ENCODE measurements around the gene SEC23A.
A peak's percentile ranks its signal among the peaks of the same experiment; 100 is the strongest.

The SEC23A gene

DNA sequence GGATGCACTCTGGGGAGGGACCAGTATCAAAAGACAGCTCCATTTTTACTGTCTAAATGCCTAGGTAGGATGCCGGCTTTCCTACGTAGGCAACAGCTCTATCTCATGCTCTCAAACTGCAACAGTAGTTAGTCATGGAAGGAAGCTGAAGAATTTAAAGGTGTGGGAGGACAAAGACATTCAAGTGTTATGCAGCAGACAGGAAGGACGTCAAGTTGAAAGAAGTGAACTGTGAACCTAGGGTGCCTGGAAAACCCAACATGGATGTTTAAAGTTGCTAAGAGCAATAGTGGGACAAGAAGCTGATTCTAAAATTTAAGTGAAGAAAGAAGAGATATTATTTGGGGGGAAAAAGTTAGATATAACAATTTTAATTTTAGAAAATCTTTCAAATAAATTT lies 5.9 kb downstream of the SEC23A start:
- Histone ChIP-seq H3K4me1 (peaks cover 0 to 62% (median 6%) of the 10 kb centered on the region in 4 donors), H3K36me3 (peaks cover 24 to 33% (median 28%) of the 10 kb centered on the region in 3 donors), H3K27me3 (no peaks in the 10 kb centered on the region), H3K9me3 (no peaks in the 10 kb centered on the region), H3K27ac (peak overlapping the region in 1 of 2 donors; percentile 33), H3K4me3 (no peak overlapping the region)
- TF ChIP-seq CTCF (IDR thresholded peaks at IDR 0.05): no peak
- intact Hi-C loops (cut with DNase I; ENCODE audit: low total_unique reads): no loop called here
- no peak for DNase-seq

DNA sequence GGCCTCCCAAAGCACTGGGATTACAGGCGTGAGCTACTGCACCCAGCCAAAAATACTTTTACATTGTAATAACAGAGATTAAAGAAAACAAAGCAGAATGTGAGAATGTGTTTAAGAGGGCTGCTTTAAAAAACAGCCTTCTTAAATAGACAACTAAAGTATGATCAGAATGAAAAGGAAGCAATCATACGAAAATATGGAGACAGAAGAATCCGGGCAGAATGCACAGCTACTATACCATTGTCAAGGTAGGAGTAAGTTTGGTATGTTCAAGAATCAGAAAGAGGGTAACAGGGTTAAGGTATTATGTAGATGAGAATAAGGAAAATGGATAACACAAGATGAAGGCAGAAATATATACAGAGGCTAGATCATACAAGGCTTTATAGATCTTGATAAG lies 8.5 kb downstream of the SEC23A start:
- no peak overlapping the region for H3K27ac ChIP-seq
- no peak for DNase-seq
- no peaks in the 10 kb centered on the region for H3K27me3 ChIP-seq
- H3K4me1 ChIP-seq: peaks cover 0 to 36% (median 2%) of the 10 kb centered on the region in 4 donors
- intact Hi-C loops (cut with DNase I; ENCODE audit: low total_unique reads): no loop called here
- no peak overlapping the region for H3K4me3 ChIP-seq
- H3K36me3 ChIP-seq: peaks cover 50 to 58% (median 52%) of the 10 kb centered on the region in 3 donors
- no peaks in the 10 kb centered on the region for H3K9me3 ChIP-seq
- TF ChIP-seq CTCF (IDR thresholded peaks at IDR 0.05): no peak

DNA sequence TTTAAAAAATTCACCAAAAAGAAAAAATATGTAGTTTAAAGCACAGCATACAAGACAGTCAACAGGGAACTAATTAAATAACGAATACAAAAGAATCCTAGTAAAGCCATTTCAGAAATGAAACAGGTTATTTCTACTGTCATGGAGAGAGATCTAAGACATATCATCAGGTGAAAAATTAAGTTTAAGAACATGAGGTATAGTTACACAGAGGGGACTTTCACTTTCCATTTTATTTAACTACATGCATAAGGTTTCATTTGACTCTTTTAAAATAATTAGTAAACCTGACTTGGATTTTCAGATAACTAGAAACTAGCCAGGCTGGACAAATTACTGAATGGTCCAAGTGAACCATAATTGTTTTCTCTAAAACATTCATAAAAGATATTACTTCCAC lies 11.3 kb downstream of the SEC23A start:
- H3K27ac ChIP-seq: no peak overlapping the region
- no peaks in the 10 kb centered on the region for H3K9me3 ChIP-seq
- no peak overlapping the region for H3K4me3 ChIP-seq
- TF ChIP-seq CTCF (IDR thresholded peaks at IDR 0.05): no peak
- H3K4me1 ChIP-seq: peaks cover 0 to 17% (median 0%) of the 10 kb centered on the region in 4 donors
- no peaks in the 10 kb centered on the region for H3K27me3 ChIP-seq
- no peak for DNase-seq
- intact Hi-C loops (cut with DNase I; ENCODE audit: low total_unique reads): no loop called here
- H3K36me3 ChIP-seq: peaks cover 59 to 84% (median 69%) of the 10 kb centered on the region in 3 donors

GRCh38 chr14:39090548-39091111 lies 12.4 kb downstream of the SEC23A start:
- DNase-seq: no peak
- intact Hi-C loops (cut with DNase I; ENCODE audit: low total_unique reads): no loop called here
- peaks cover 70 to 89% (median 78%) of the 10 kb centered on the region in 3 donors for H3K36me3 ChIP-seq
- H3K4me1 ChIP-seq: peaks cover 0 to 16% (median 0%) of the 10 kb centered on the region in 4 donors
- no peak for TF ChIP-seq CTCF (IDR thresholded peaks at IDR 0.05)
- H3K9me3 ChIP-seq: no peaks in the 10 kb centered on the region
- no peak overlapping the region for H3K27ac ChIP-seq
- H3K4me3 ChIP-seq: no peak overlapping the region
- H3K27me3 ChIP-seq: no peaks in the 10 kb centered on the region

GRCh38 chr14:39087493-39087892 lies 15.5 kb downstream of the SEC23A start:
- Histone ChIP-seq H3K4me1 (no peaks in the 10 kb centered on the region), H3K4me3 (no peak overlapping the region), H3K27ac (no peak overlapping the region), H3K9me3 (no peaks in the 10 kb centered on the region), H3K36me3 (peaks cover 72 to 96% (median 86%) of the 10 kb centered on the region in 3 donors), H3K27me3 (no peaks in the 10 kb centered on the region)
- intact Hi-C loops (cut with DNase I; ENCODE audit: low total_unique reads): no loop called here
- TF ChIP-seq CTCF (IDR thresholded peaks at IDR 0.05): no peak
- no peak for DNase-seq

DNA sequence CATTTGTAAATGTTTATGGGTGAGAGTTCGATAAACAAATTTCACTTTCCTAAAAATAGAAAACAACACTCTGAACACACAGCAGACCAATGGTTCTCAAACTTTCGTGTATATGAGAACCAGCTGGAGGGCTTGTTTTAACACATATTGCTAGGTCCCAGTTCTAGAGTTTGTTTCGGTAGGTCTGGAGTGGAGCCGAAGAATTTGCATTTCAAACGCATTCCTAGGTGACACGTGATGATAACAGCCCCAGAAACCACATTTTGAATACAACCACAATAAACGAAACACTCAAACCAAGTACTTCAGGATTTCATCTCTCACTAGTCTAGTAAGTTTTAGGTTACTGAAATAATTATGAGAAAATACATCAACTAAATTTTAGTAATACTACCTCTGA lies 17.1 kb downstream of the SEC23A start:
- Histone ChIP-seq H3K36me3 (peaks cover 66 to 97% (median 82%) of the 10 kb centered on the region in 3 donors), H3K4me1 (no peaks in the 10 kb centered on the region), H3K27ac (no peak overlapping the region), H3K4me3 (no peak overlapping the region), H3K27me3 (no peaks in the 10 kb centered on the region), H3K9me3 (no peaks in the 10 kb centered on the region)
- TF ChIP-seq CTCF (IDR thresholded peaks at IDR 0.05): no peak
- intact Hi-C loops (cut with DNase I; ENCODE audit: low total_unique reads): no loop called here
- no peak for DNase-seq
